Measurements from ENCODE around the gene ANO10. TPM values are rescaled to one million over a fixed set of nuclear protein-coding genes. Genes with fewer than 3 reads are reported as not detected.

Gene ANO10
- total RNA-seq, 2 donors from 2014 or later: 9.6 to 11.3 TPM

DNA sequence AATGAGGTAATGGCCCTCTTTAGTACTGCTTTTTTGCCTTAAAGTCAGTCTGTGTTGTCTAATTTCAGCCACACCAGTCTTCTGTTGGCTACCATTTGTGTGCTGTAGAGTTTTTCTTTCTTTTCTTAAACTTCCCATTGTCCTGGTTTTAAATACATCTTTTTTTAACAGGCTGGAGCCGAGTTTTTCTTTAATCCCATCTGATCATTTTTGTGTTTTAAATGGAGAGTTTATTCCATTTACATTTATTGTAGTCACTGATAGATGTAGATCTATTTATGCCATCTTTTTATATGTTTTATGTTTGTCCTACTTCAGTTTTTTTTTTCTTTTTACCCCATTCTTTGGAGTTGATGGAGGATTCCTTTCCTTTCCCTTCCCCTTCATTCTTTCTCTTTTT, 286.0 kb downstream of the ANO10 start:
- no peak for DNase-seq (ENCODE audit: low spot score)
- H3K36me3 ChIP-seq: peaks cover 66% of the 10 kb centered on the region
- no peak overlapping the region for H3K27ac ChIP-seq
- TF ChIP-seq, protein P1, sequence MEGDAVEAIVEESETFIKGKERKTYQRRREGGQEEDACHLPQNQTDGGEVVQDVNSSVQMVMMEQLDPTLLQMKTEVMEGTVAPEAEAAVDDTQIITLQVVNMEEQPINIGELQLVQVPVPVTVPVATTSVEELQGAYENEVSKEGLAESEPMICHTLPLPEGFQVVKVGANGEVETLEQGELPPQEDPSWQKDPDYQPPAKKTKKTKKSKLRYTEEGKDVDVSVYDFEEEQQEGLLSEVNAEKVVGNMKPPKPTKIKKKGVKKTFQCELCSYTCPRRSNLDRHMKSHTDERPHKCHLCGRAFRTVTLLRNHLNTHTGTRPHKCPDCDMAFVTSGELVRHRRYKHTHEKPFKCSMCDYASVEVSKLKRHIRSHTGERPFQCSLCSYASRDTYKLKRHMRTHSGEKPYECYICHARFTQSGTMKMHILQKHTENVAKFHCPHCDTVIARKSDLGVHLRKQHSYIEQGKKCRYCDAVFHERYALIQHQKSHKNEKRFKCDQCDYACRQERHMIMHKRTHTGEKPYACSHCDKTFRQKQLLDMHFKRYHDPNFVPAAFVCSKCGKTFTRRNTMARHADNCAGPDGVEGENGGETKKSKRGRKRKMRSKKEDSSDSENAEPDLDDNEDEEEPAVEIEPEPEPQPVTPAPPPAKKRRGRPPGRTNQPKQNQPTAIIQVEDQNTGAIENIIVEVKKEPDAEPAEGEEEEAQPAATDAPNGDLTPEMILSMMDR (IDR thresholded peaks at IDR 0.05): no peak
- H3K4me1 ChIP-seq: no peaks in the 10 kb centered on the region
- no peak overlapping the region for H3K4me3 ChIP-seq
- no peaks in the 10 kb centered on the region for H3K27me3 ChIP-seq
- H3K9me3 ChIP-seq: peaks cover 15 to 44% of the 10 kb centered on the region in 2 donors

DNA sequence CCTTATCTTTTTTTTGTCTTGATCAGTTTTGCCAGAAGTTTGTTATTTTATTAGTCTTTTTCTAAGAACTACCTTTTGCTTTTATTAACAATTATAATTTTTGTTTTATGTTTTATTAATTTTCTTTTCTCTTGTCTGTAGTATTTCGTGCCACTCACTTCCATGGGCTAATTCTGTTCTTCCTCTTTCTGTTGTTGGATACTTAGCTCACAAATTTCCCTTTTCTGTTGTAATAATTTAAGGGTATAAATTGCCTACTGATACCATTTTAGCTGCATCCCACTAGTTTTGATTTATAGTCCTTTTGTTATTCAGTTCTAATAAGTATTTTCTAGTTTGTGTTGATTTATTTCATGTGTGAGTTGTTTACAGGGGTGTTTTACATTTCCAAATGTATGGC, 286.8 kb downstream of the ANO10 start:
- Histone ChIP-seq H3K27ac (no peak overlapping the region), H3K36me3 (peaks cover 58% of the 10 kb centered on the region), H3K27me3 (no peaks in the 10 kb centered on the region), H3K9me3 (peaks cover 15 to 44% of the 10 kb centered on the region in 2 donors), H3K4me3 (no peak overlapping the region), H3K4me1 (no peaks in the 10 kb centered on the region)
- DNase-seq (ENCODE audit: low spot score): no peak
- TF ChIP-seq, protein P1 (IDR thresholded peaks at IDR 0.05): no peak

DNA sequence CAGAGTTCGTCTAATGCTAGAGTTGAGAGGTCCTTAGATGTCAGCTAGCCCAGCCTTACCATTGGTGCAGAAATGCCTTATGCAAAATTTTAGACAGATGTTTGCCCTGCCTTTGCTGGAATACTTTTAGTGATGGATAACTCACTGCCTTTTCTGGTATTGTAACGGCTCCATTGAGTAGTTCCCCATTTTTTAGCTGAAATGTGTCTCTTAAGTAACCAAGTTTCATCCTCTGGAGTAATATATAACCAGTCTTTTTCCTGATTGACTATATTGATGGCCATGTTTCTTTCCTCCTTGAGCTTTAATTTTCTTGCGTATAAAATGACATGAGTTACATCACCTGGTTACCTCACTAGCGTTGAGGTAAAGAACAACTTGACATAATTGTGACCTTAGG, 290.4 kb downstream of the ANO10 start:
- peaks cover 25% of the 10 kb centered on the region for H3K36me3 ChIP-seq
- no peak overlapping the region for H3K27ac ChIP-seq
- TF ChIP-seq, protein P1 (IDR thresholded peaks at IDR 0.05): no peak
- peaks cover 0 to 25% of the 10 kb centered on the region in 2 donors for H3K4me1 ChIP-seq
- DNase-seq (ENCODE audit: low spot score): no peak
- peaks cover 0 to 14% of the 10 kb centered on the region in 2 donors for H3K9me3 ChIP-seq
- no peaks in the 10 kb centered on the region for H3K27me3 ChIP-seq
- no peak overlapping the region for H3K4me3 ChIP-seq

DNA sequence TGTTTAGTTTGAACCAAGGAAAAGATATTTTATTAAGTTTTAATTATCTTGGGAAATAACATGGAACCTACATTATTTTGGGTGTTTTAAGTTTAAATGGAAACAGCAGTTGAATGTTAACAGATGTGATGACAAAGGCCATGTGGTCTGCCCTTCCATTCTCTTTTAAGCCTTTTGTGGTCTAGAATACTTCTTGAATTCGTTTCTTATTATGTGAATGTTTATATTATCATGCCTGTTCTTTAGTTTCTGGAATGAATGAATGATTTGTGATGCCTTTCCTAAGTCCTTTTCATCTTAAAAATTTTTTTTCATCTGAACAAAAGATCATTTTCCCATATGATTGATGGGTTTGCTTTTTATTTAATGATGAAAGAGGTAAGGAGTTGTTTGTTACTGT, 290.8 kb downstream of the ANO10 start:
- H3K36me3 ChIP-seq: peaks cover 21% of the 10 kb centered on the region
- H3K27ac ChIP-seq: no peak overlapping the region
- peaks cover 0 to 29% of the 10 kb centered on the region in 2 donors for H3K4me1 ChIP-seq
- H3K9me3 ChIP-seq: peaks cover 0 to 10% of the 10 kb centered on the region in 2 donors
- no peak for DNase-seq (ENCODE audit: low spot score)
- TF ChIP-seq, protein P1 (IDR thresholded peaks at IDR 0.05): no peak
- H3K4me3 ChIP-seq: no peak overlapping the region
- H3K27me3 ChIP-seq: no peaks in the 10 kb centered on the region

DNA sequence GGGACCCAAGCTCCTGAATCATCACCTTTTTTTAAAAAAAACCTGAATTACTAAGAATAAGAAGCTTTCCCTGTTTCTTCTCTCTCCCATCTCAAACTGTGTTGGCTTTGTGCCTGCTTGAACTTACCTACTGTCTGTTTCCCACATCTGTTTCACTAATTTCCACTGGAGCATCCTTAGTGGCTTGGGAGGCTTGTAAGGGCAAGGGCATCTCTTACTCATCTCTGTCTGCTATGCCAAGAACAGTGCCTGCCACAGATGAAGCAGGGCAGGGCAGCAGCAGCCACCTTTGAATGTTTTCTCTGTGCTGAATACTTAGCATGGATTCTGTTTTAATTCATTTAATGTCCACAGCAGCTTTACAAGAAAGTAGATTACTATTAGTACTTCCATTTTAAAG, 293.2 kb downstream of the ANO10 start:
- H3K4me1 ChIP-seq: peaks cover 0 to 36% of the 10 kb centered on the region in 2 donors
- H3K4me3 ChIP-seq: no peak overlapping the region
- H3K9me3 ChIP-seq: no peaks in the 10 kb centered on the region
- DNase-seq (ENCODE audit: low spot score): no peak
- H3K27me3 ChIP-seq: no peaks in the 10 kb centered on the region
- TF ChIP-seq, protein P1 (IDR thresholded peaks at IDR 0.05): no peak
- H3K27ac ChIP-seq: no peak overlapping the region
- peaks cover 6% of the 10 kb centered on the region for H3K36me3 ChIP-seq

DNA sequence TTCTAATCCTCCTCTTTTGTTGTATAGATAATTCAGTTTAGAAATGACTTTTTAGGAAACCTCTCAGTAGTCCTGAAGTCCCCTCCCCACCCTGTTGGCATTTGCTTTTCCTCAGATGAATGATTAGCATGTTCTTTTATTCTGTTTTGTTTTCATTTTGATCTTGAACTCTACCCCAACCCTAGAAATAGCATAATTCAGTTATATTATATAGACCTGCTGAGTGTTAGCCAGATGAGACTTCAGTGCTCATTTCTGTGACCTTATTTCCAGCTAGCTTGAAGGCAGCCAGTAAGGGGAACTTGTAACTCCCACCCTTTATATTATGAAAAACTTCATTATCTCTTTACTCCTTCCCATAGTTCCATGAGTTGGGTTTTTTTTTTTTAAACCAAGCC, 294.2 kb downstream of the ANO10 start:
- TF ChIP-seq, protein P1 (IDR thresholded peaks at IDR 0.05): no peak
- Histone ChIP-seq H3K36me3 (peaks cover 2% of the 10 kb centered on the region), H3K27me3 (no peaks in the 10 kb centered on the region), H3K4me3 (no peak overlapping the region), H3K9me3 (no peaks in the 10 kb centered on the region), H3K4me1 (peaks cover 0 to 36% of the 10 kb centered on the region in 2 donors), H3K27ac (peak overlapping the region; percentile 58 to 61)
- DNase-seq (ENCODE audit: low spot score): no peak
